SHP77 treated with DMSO at 0.1 percent for 48 hours (cell line): ENCODE data around the gene ANGPTL2.

ENCODE experiments used
- DNase-seq: peaks from one replicate; lab custom pipeline; 2025; lab: John Stamatoyannopoulos, UW

The ANGPTL2 gene

GRCh38 chr9:127049581-127049980 is 72.9 kb downstream of the ANGPTL2 start:
- no peak for DNase-seq

GRCh38 chr9:127049044-127049443 is 73.4 kb downstream of the ANGPTL2 start:
- DNase-seq = no peak

- DNase-seq = no peak
Measured at GRCh38 chr9:127047971-127048370, 74.5 kb downstream of the ANGPTL2 start.

- no peak for DNase-seq
Measured at GRCh38 chr9:127045148-127045547, 77.3 kb downstream of the ANGPTL2 start.

DNA sequence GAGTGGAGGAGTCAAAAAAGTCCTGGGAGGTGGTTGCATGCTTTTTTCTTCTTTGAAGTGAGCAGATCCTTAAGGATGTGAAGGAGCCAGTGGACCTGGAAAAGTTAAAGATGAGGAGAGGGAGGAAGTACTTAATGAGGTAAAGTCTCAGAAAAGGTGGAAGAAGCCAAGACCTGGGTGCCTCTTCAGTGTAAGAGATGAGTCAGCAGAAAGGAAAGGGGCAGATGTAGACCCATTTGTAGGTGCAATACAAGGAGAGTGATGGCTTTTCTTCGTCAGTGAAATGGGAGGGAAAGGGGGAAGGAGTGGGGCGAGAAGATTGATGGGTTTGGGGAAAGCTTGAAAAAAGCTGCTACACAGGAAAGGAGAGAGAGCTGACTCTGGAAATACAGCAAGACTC is 82.9 kb downstream of the ANGPTL2 start:
- no peak for DNase-seq

- DNase-seq = no peak
Measured at GRCh38 chr9:127038531-127038930, 83.9 kb downstream of the ANGPTL2 start.
